Natural killer cell (primary cell): ENCODE measurements around the gene ZNF573. TPM values are rescaled to one million over a fixed set of nuclear protein-coding genes. Genes with fewer than 3 reads are reported as not detected.
"Not testable (repeated sequence)": the region's sequence is repeated elsewhere in the genome, so short reads cannot be mapped to it uniquely, and the experiment has no call there.

ENCODE experiments used
- ATAC-seq, 3 donors: fragments of 150-1000 bp in 2 of 3; fragments of 200-7000 bp in 1 of 3; cut with Tn5 transposase; 1 replicate in 1 of 3; 2 replicates in 2 of 3; pipeline ENCODE4 v1.10.0; 2021; ENCODE audit warnings: mild to moderate bottlenecking in 2 of 3, moderate library complexity in 2 of 3
- DNase-seq, 2 donors: peaks; one replicate each; pipeline versions ENCODE4 v3.0.0 to v3.0.0-alpha.2; 2013 to 2021; ENCODE audit warnings: mixed read lengths in 1 of 2
- H3K27ac ChIP-seq: one replicate; pipeline ENCODE4 v1.5.1; 2013; ENCODE audit warnings: mild to moderate bottlenecking, low read length
- H3K27me3 ChIP-seq: one replicate; pipeline ENCODE4 v1.6.1; 2013; ENCODE audit warnings: low read length; ENCODE audit not compliant: control insufficient read depth, insufficient read depth
- H3K36me3 ChIP-seq: one replicate; pipeline ENCODE4 v1.6.1; 2013; ENCODE audit warnings: low read length; ENCODE audit not compliant: control insufficient read depth, insufficient read depth
- H3K4me1 ChIP-seq: one replicate; pipeline ENCODE4 v1.6.1; 2013; ENCODE audit warnings: low read length; ENCODE audit not compliant: control insufficient read depth, insufficient read depth
- H3K4me3 ChIP-seq: one replicate; pipeline ENCODE4 v1.5.1; 2013; ENCODE audit warnings: low read length
- H3K9me3 ChIP-seq: one replicate; pipeline ENCODE4 v1.6.1; 2013; ENCODE audit warnings: low read length; ENCODE audit not compliant: control insufficient read depth, insufficient read depth
- H3K27ac Mint-ChIP-seq, 2 donors: one replicate each; pipeline ENCODE4 v1.8.0; 2022; ENCODE audit warnings: mild to moderate bottlenecking in 2 of 2, mixed read lengths in 2 of 2, moderate library complexity in 1 of 2
- H3K27me3 Mint-ChIP-seq, 2 donors: one replicate each; pipeline ENCODE4 v1.8.0; 2022; ENCODE audit warnings: low read depth in 2 of 2, mixed read lengths in 2 of 2
- H3K36me3 Mint-ChIP-seq: one replicate; pipeline ENCODE4 v1.8.0; 2022; ENCODE audit warnings: mixed read lengths
- H3K4me1 Mint-ChIP-seq, 2 donors: one replicate each; pipeline ENCODE4 v1.8.0; 2022; ENCODE audit warnings: mixed read lengths in 2 of 2
- H3K4me3 Mint-ChIP-seq: one replicate; pipeline ENCODE4 v1.8.0; 2022; ENCODE audit warnings: mild to moderate bottlenecking, moderate library complexity, mixed read lengths
- H3K9me3 Mint-ChIP-seq, 2 donors: one replicate each; pipeline ENCODE4 v1.8.0; 2022; ENCODE audit warnings: mixed read lengths in 2 of 2
- WGBS: methylation state at CpG from one replicate; pipeline ENCODE4 v1.1.7; 2013; ENCODE audit warnings: missing lambda C conversion rate; ENCODE audit not compliant: insufficient coverage; 5-methylcytosine and 5-hydroxymethylcytosine counted together
- intact Hi-C: fragments of 100-400 bp; cut with micrococcal nuclease; formaldehyde crosslinking; loops from one replicate; pipeline ENCODE4 v1.14.2; 2022
- total RNA-seq, 4 donors: library from RNA; stranded (reverse); fragments of 120-200 nt in 1 of 4; gene quantifications; one replicate each; pipeline versions ENCODE4 v1.2.3 to v1.2.4, GENCODE V29; 2013 to 2022
- TF ChIP-seq, protein P1 (sequence below): fragments of 200-600 bp; IDR thresholded peaks from one replicate; pipeline ENCODE4 v1.8.0; 2022; ENCODE audit warnings: antibody characterized with exemption

Gene ZNF573
- 10 to 100 TPM in 2 of 3 donors, 1 to 10 TPM in 1; 10.0 to 15.5 (median 13.4) TPM for total RNA-seq
- total RNA-seq (2013) = 33.7 TPM

DNA sequence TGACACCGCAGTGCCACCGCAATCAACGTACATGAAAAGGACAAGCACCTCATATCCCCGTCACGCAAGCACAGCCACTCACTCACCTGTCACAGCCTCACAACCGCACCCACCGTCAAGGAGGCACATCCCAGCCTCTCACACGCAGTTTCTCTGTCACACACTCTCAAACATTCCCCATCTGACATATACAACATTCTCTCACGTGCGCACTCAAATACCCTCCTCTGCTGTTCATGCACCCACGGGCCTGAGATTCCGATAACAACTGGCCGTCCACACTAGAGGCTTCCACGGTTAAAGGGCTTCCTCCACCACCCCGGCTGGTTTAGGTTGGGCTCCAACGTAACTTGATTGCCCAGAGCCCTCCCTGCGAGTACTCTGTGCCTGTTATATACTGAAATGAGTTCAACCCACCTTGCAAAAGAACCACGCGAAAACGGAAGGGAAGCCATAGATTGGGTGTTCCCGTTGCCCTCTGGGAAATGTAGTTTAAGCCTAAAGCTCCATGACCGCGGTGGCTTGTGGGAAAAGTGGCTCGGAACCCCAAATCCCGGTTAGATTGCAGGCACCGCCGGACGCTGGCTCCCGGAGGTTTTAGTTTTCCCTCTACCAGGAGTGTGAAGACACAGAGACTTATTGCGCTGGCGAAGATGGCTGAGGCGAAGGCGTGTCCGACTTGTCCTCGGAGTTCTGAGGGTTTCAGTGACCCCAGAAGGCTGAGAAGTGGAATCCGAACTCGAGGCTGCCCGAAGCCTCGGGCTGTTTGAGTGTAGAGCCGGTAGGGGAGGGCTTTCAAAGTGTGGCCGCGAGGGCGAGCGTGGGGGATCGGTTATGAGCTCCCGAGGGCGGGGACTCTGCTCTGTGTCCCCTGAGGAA lies at the start of gene ZNF573:
Gene ZNF573, minus strand, starts transcription at position 460 of the 879 bp plus-strand sequence. CDS start 5,857 bp downstream, outside the sequence.
- Histone ChIP-seq H3K4me1 (peaks cover 9% of the 10 kb centered on the region), H3K4me3 (peak within 1 kb of the TSS; percentile 90), H3K36me3 (no peaks in the 10 kb centered on the region), H3K27me3 (no peaks in the 10 kb centered on the region), H3K27ac (peak within 1 kb of the TSS; percentile 95), H3K9me3 (no peaks in the 10 kb centered on the region)
- Mint-ChIP-seq H3K4me3 (peak within 1 kb of the TSS; percentile 99), H3K4me1 (peaks cover 31 to 36% of the 10 kb centered on the region in 2 donors), H3K9me3 (no peaks in the 10 kb centered on the region), H3K27me3 (no peaks in the 10 kb centered on the region), H3K27ac (peak within 1 kb of the TSS; percentile 91 to 97), H3K36me3 (no peaks in the 10 kb centered on the region)
- intact Hi-C loops = loop anchor here (1.0 to 10.0 kb wide), 5 partner anchors 87 to 1565 kb away; partner anchors contain the start of genes ZNF527, ZNF565 and ZNF569
- TF ChIP-seq, protein P1, sequence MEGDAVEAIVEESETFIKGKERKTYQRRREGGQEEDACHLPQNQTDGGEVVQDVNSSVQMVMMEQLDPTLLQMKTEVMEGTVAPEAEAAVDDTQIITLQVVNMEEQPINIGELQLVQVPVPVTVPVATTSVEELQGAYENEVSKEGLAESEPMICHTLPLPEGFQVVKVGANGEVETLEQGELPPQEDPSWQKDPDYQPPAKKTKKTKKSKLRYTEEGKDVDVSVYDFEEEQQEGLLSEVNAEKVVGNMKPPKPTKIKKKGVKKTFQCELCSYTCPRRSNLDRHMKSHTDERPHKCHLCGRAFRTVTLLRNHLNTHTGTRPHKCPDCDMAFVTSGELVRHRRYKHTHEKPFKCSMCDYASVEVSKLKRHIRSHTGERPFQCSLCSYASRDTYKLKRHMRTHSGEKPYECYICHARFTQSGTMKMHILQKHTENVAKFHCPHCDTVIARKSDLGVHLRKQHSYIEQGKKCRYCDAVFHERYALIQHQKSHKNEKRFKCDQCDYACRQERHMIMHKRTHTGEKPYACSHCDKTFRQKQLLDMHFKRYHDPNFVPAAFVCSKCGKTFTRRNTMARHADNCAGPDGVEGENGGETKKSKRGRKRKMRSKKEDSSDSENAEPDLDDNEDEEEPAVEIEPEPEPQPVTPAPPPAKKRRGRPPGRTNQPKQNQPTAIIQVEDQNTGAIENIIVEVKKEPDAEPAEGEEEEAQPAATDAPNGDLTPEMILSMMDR = no peak
- under 1% methylated on average over 47 of the region's 47 CpGs for WGBS
- DNase-seq = peak; percentile 69 to 96
- peak; percentile 83 to 91 (median 83) for ATAC-seq

DNA sequence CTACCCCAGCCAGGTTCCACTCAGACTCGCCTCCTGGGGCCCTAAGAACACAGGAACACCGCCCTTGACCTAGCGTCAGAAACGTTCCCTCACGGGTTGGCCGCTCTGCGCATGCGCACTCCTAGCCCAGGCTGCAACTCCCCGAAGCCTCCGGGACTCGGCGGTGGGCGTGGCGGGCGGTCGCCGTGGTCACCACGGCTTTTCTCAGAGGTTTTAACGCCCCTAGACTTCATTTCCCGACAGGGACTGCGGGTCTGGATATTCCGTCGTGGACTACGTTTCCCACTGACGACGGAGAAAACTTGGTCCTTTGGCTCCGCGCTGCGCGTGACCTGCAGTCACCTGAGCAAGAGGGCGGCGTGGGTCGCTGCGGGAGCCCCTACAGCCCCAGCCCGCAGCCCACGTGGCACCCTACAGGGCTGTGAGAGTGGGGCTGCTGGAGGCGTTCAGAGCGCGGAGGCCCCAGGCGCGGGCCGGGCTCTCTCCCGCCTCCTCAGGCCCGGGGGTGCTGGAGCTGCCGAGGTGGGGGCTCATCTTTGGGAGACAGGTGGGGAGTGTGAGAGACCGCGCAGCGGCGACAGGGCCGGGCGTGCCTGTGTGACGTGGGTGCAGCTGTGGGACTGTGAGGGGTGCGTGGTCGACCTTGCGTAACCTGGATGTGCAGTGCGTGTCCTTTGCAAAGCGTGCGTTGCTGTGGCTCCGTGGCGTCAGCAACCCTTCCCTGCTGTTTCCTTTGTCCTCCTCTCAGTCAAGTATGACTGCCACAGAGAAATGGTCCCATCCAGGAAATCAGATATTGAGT lies 38.0 kb upstream of the ZNF573 start:
- H3K27me3 ChIP-seq = peaks cover 5% of the 10 kb centered on the region
- H3K4me1 ChIP-seq = peaks cover 8% of the 10 kb centered on the region
- H3K27me3 Mint-ChIP-seq = peaks cover 7 to 8% of the 10 kb centered on the region in 2 donors
- peak overlapping the region; percentile 68 for H3K4me3 Mint-ChIP-seq
- peaks cover 7% of the 10 kb centered on the region for H3K36me3 Mint-ChIP-seq
- H3K36me3 ChIP-seq = no peaks in the 10 kb centered on the region
- H3K9me3 Mint-ChIP-seq = peaks cover 9 to 15% of the 10 kb centered on the region in 2 donors
- peaks cover 16% of the 10 kb centered on the region for H3K9me3 ChIP-seq
- H3K27ac Mint-ChIP-seq = no peak overlapping the region
- no peak overlapping the region for H3K27ac ChIP-seq
- intact Hi-C loops = no loop called here
- DNase-seq = peak; percentile 21 to 29
- 10% methylated on average over 60 of the region's 60 CpGs for WGBS
- peak; percentile 39 to 69 (median 46) for ATAC-seq
- peaks cover 0 to 13% of the 10 kb centered on the region in 2 donors for H3K4me1 Mint-ChIP-seq
- peak overlapping the region; percentile 9 for H3K4me3 ChIP-seq
- TF ChIP-seq, protein P1 = no peak

DNA sequence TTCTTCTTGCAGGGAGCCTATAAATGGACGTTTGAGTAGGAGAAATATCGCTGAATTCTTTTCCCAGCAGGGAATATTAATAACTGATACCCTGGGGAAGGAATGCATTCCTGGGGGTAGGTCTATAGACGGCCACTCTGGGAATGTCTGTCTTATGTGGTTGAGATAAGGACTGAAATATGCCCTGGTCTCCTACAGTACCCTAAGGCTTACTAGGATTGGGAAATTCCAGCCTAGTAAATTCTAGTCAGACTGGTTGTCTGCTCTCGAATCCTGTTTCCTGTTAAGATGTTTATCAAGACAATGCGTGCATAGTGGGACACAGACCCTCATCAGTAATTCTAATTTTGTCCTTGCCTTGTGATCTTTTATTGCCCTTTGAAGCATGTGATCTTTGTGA lies 36.2 kb upstream of the ZNF573 start:
- intact Hi-C loops, ATAC-seq, H3K27me3 ChIP-seq, H3K4me3 ChIP-seq, H3K36me3 Mint-ChIP-seq, H3K4me3 Mint-ChIP-seq, H3K4me1 ChIP-seq, H3K27ac Mint-ChIP-seq, H3K36me3 ChIP-seq, H3K27ac ChIP-seq, H3K27me3 Mint-ChIP-seq, DNase-seq: not testable (repeated sequence)
- WGBS = 85% methylated on average over 5 of the region's 5 CpGs
- peaks cover 16% of the 10 kb centered on the region for H3K9me3 ChIP-seq
- peaks cover 0 to 13% of the 10 kb centered on the region in 2 donors for H3K4me1 Mint-ChIP-seq
- H3K9me3 Mint-ChIP-seq = peaks cover 8 to 12% of the 10 kb centered on the region in 2 donors

DNA sequence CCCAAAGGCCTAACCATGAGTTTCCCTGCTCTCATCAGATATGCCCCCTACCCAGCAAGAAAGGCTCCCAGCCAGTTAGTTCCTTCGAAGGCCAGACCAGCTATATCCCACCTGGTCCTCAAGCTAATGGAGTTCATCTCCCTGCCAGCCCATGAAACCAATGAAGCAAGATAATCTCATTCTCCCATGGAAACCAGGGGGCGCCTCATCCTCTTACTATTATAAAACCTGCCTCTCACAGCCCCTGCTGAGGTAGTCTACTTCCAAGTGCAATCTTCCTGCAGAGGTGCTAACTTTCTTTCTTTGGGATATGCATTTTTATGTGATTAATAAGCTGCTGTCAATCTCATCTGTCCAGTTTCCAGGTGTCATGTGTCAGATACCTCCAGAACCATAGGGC lies 34.0 kb upstream of the ZNF573 start:
- ATAC-seq = no peak
- Histone ChIP-seq H3K36me3 (no peaks in the 10 kb centered on the region), H3K27ac (no peak overlapping the region), H3K27me3 (peaks cover 5% of the 10 kb centered on the region), H3K4me3 (no peak overlapping the region), H3K4me1 (peaks cover 8% of the 10 kb centered on the region), H3K9me3 (peaks cover 16% of the 10 kb centered on the region)
- intact Hi-C loops = no loop called here
- no peak overlapping the region for H3K4me3 Mint-ChIP-seq
- peaks cover 8 to 12% of the 10 kb centered on the region in 2 donors for H3K9me3 Mint-ChIP-seq
- TF ChIP-seq, protein P1 = no peak
- no peak overlapping the region for H3K27ac Mint-ChIP-seq
- H3K36me3 Mint-ChIP-seq = peaks cover 7% of the 10 kb centered on the region
- peaks cover 0 to 13% of the 10 kb centered on the region in 2 donors for H3K4me1 Mint-ChIP-seq
- WGBS = 79% methylated on average over 2 of the region's 2 CpGs
- H3K27me3 Mint-ChIP-seq = peaks cover 7 to 8% of the 10 kb centered on the region in 2 donors
- no peak for DNase-seq
